Inferior parietal cortex (tissue), 1 donor: Measurements from ENCODE around the gene ANKRD44.
"Not testable (repeated sequence)": the region's sequence is repeated elsewhere in the genome, so short reads cannot be mapped to it uniquely, and the experiment has no call there.

Source experiments
- DNase-seq: peaks from one replicate; pipeline ENCODE4 v3.0.0-alpha.2; 2016; ENCODE audit errors: extremely low spot score

ANKRD44 gene

DNA sequence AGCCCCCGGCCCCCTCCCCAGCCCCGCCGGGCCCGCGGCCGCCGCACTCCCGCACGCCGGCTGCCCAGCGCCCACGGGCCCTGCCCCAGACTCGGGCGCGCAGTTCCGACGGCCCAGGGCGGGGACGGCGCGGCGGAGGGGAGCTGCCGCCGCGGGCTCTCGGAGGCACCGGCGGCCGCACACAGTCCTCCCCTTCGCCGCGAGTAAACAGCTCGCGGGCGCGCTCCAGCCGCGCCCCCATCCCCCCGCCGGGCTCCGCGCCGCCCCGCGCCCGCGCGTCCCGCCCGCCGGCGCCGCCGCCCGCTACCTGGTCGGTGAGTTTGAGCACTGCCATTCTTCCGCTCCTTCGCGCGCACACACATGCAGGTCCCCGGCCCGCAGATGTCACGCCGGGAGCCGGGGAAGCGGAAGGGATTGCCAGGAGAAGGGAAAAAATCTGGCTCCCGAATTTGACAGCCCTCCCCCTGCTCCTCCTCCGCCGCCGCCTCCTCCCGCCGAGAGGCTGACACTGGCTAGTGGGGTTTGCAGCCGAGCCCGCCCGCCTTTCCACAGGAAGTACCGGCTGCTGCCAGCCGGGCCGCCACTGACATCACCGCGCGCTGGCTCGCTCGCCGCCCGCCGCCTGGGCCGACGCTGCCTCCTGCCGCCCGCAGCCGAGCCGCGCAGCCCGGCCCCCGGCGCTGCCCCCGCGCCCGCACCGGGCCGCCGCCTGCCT lies at the start of gene ANKRD44:
TSS of gene ANKRD44 (minus strand) at position 510 of the 715 bp plus-strand sequence. CDS start at position 334, 176 bp downstream.
- DNase-seq = peak; percentile 76

GRCh38 chr2:197359859-197360258 lies 49.3 kb upstream of the ANKRD44 start:
- no peak for DNase-seq

DNA sequence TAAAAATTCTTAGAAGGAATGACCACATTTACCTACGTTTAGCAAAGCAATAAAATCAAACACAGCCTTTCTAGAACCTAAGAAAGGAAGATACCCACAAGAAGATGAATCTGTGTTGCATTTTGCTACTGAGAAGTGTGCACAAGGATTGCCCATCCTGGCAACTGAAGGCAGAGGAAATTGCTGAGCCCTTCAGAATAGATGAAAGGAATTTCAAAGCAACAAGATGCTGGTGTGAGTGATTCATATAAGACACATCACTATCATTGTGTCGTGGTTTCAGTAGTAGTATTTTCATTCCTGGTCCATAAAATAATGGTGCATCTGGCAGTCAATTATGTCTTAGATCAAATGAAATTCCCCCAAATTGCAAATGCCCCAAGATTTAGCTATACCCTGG lies 48.4 kb upstream of the ANKRD44 start:
- DNase-seq = no peak

- DNase-seq = no peak
Observed at GRCh38 chr2:197357986-197358385, 47.4 kb upstream of the ANKRD44 start.

DNA sequence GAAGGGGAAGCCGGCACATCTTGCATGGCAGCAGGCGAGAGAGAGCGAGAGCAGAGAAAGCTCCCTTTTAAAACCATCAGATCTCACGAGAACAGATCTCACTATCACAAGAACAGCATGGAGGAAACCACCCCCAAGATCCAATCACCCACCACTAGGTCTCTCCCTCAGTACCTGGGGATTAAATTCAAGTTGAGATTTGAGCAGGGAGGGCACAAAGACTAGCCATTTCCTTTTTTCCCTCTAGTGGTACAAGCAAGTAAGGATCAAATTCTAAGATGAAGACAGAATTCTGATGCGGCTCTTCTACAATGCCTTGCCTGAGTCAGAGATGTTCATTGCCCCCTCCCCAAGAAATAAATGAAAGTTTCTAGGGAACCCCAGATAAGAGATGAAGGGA lies 45.6 kb upstream of the ANKRD44 start:
- DNase-seq = no peak

DNA sequence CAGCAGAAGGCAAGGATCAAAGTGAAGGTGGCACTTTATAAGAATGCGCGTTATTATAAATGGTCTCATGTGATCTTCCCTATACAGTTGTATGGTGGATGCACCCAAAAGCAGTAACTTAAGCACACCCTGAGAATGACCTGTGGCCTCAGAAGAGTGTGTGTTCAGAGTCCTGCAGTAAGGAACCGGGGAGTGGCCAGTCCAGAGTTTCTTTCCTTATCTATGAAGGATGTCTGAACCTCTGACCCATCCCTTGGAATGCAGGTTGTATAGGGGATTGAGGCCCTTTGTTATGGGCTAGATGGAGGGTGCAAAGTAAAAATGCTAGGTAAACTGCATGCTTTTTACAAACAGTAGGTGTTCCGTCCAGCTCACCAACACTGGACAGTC lies 43.6 kb upstream of the ANKRD44 start:
- no peak for DNase-seq

DNA sequence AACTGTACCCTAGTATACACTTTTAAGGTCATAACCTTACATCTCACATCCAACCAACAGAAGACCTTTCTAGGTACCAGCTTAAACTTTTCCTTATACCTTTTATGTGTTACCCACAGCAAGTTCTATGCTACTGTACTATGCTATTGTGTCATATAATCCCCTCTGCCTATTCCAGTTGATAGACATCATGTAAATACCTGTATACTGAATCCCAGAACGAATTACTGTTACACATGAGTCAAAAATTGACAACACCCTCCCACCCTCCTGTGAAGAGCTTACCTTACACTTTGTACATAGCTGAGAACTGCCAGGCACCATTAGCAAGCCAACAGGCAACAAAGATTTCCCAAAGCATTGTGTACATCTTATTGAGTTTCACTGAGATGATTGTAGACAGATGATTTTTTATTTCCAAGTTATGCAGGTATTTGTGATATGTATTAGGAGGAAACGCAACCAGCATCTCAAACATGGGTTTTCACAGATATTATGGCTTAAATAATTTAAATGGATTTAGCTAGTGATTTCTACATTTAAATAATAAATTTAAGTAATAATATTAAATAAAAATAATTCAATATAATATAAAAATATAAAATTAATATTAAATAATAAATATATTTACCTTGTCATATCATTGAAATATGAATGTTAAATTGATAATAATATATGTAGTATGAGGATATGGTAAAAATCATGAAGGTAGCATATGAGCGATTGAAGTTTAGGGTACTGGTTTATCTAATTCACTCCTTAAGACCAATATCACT lies 43.0 kb upstream of the ANKRD44 start:
- DNase-seq = no peak

GRCh38 chr2:197349699-197350098 lies 39.1 kb upstream of the ANKRD44 start:
- DNase-seq = no peak

- no peak for DNase-seq
Observed at GRCh38 chr2:197348721-197349360, 38.3 kb upstream of the ANKRD44 start.

GRCh38 chr2:197345846-197346370 lies 35.3 kb upstream of the ANKRD44 start:
- no peak for DNase-seq

DNA sequence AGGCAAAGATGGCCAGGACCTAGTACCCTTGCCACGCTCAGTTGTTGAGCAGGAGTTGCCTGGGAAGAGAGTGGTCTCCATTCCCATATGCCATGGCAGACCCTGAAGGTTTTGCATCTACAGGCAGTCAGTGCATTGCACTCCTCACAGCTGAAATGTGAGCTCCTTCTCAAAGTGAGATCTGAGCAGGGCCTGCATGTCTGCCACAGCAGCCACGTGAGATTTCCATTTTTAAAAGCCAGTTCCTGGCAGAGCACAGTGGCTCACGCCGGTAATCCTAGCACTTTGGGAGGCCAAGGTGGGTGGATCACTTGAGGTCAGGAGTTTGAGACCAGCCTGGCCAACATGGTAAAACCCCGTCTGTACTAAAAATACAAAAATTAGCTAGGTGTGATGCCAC lies 33.4 kb upstream of the ANKRD44 start:
- not testable (repeated sequence) for DNase-seq

GRCh38 chr2:197340591-197340990 lies 30.0 kb upstream of the ANKRD44 start:
- no peak for DNase-seq

DNA sequence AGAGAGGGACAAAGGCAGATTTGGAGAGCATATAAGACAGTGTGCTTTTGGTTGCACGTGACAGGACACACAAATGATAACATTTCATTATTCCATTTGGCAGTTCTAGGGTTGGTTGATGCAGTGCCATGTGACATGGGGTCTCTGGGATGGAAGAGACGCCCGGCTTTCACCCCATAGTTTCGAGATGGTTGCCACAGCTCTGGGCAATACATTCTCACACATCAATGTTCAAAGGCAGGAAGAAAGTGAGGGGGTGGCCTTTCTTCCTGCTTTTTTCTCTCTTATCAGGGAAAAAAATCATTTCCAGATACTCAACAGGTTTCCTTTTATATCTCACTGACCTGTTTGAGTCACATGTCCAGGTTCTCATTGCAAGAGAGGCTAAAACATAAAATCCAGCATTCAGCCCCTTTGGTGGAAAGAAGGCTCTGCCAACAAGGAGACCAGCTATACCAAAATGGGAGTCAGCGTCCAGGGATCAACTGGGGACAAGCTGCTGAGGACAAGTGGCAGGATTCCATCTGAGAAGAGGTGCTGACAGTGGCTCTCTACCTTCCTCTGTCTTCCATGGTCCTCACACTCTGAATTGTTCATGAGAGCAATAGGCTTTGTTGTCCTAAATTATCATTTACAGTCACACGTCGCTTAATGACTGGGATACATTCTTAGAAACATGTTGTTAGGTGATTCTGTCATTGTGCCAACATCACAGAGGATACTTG lies 29.1 kb upstream of the ANKRD44 start:
- DNase-seq = no peak

DNA sequence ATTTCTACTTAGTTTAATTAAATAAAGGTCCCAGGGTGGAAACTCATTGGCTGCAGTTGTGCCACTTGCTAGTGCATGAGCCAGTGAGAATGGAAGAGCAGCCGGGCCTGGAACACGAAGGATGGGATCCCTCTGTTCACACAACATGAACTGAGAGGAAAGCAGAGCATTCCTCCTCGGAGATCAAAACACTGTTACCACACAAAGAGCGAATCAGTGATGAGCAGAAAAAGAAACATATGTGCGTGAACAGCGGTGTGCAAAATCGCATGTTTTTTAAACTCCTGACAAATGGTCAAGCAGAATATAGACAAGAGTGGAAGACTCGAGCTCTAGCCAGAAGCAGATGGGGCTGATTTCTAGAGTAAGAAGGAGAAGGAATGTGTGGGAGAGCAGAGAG lies 28.4 kb upstream of the ANKRD44 start:
- DNase-seq = no peak

DNA sequence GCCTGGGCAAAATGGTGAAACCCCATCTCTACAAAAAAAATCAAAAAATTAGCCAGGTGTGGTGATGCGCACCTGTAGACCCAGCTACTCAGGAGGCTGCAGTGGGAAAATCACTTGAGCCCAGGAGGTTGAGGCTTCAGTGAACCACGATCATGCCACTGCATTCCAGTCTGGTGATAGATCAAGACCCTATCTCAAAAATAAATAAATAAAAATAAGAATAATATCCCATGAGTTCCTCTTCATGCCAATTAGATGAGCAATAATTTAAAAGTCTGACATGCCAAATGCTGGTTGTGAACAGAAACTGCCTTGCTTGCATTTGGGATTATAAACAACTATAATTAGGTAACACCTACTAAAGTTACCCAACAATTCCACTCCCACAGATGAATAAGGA lies 22.1 kb upstream of the ANKRD44 start:
- no peak for DNase-seq

GRCh38 chr2:197328461-197328860 lies 17.9 kb upstream of the ANKRD44 start:
- DNase-seq = no peak

- DNase-seq = no peak
Observed at GRCh38 chr2:197327472-197328098, 17.0 kb upstream of the ANKRD44 start.

- DNase-seq = no peak
Observed at GRCh38 chr2:197327073-197327471, 16.5 kb upstream of the ANKRD44 start.

DNA sequence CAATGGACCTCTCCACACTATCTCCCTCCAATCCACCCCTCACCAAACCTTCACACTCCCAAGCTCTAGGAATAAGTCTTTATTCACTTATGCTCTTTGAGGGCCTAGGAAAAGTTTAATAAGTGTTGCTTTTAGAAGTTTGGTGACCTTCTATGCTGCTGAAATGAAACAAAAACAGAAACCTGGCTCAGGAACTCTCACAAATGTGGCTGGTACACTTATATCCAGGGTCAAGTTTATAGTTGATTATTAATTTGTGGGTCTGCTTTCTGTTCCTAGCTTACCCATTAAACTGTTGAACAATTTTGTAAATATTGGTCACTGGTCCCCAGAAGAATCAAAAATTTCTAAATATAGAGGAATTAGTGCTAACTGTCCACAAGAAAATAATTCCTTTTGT lies 14.2 kb upstream of the ANKRD44 start:
- no peak for DNase-seq

DNA sequence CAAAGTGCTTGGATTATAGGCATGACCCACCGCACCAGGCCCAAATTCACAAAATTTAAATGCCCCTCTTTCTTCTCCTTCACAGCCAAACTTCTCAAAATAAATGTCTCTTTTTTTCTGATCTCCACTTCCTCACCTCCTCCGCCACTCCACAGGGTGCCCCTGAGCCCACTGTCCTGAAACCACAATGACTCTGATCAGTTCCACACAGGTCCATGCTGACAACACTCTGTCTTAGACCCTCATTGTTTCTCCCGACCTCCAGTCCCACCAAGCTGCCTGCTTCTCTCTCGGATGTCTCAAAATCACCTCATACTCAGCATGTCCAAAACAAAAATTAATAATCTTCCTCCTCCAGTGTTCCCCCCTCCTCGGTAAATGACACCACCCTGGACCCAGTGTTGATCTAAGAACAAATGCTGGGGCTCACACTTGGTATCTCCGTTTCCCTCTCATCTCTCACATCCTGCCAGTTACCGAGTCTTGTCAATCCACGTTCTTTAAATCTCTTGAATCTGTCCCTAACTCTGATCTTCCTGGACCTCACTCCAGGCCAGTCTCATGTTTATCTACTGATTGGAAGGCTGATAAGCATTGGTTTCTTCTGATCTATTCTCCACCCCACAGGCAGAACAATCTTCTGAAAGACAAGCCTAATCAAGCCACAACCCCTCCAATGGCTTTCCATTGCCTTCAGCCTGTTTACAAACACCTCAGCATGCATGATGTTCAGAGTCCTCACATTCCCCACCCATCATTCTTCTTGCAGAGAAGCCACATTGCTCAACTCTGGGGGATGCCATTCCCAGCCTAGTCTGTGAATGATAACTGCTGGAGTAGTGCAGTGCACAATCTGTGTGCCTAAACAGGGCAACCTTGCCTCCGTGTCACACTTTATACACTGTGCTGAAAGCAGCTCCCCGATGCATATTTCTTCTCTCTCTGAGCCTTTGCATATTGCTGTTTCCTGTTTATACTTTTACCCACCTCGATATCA lies 12.4 kb upstream of the ANKRD44 start:
- DNase-seq = no peak
